BE2C (cell line): ENCODE measurements around the gene NSUN6.

ENCODE experiments used
- DNase-seq: peaks from one replicate; pipeline ENCODE4 v3.0.0-alpha.2; 2020
- H3K27me3 ChIP-seq: fragments of 250-450 bp; sonication (Bioruptor Pico); 2 replicates; pipeline ENCODE4 v1.5.1; 2020; ENCODE audit warnings: mild to moderate bottlenecking
- H3K36me3 ChIP-seq: fragments of 250-450 bp; sonication (Bioruptor Pico); 2 replicates; pipeline ENCODE4 v1.5.1; 2020; ENCODE audit warnings: mild to moderate bottlenecking
- H3K4me1 ChIP-seq: fragments of 250-450 bp; sonication (Bioruptor Pico); 2 replicates; pipeline ENCODE4 v1.5.1; 2020
- H3K4me3 ChIP-seq: 2 replicates; pipeline ENCODE4 v1.5.1; 2011; ENCODE audit warnings: low read depth, low read length
- H3K9me3 ChIP-seq: fragments of 250-450 bp; sonication (Bioruptor Pico); 2 replicates; pipeline ENCODE4 v1.5.1; 2020
- TF ChIP-seq, protein P1 (sequence below): IDR thresholded peaks from 2 replicates; pipeline ENCODE4 v1.5.1; 2012; ENCODE audit warnings: mild to moderate bottlenecking, low read depth, low read length

Gene NSUN6

GRCh38 chr10:18504161-18504560 lies 147.2 kb downstream of the NSUN6 start:
- Histone ChIP-seq H3K9me3 (no peaks in the 10 kb centered on the region), H3K36me3 (no peaks in the 10 kb centered on the region)
- TF ChIP-seq, protein P1, sequence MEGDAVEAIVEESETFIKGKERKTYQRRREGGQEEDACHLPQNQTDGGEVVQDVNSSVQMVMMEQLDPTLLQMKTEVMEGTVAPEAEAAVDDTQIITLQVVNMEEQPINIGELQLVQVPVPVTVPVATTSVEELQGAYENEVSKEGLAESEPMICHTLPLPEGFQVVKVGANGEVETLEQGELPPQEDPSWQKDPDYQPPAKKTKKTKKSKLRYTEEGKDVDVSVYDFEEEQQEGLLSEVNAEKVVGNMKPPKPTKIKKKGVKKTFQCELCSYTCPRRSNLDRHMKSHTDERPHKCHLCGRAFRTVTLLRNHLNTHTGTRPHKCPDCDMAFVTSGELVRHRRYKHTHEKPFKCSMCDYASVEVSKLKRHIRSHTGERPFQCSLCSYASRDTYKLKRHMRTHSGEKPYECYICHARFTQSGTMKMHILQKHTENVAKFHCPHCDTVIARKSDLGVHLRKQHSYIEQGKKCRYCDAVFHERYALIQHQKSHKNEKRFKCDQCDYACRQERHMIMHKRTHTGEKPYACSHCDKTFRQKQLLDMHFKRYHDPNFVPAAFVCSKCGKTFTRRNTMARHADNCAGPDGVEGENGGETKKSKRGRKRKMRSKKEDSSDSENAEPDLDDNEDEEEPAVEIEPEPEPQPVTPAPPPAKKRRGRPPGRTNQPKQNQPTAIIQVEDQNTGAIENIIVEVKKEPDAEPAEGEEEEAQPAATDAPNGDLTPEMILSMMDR: no peak

DNA sequence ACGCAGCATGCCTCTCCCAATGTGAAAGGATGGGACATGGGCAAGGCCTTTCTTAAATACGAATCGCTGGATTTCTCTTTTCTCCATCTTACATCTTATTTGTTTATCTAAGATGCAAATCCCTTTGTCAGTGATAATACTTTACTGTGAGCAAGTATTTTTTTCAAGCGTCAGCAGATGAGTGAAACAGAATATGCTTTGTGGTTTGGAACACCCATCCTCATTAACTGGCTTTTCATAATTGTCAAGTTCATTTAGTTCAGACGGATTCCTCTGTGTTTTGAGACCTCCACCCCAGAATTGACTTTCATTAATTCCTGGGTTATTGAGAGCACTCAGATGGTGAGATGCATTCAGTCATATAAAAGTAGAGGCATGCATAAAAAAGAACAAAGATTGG lies 149.8 kb downstream of the NSUN6 start:
- Histone ChIP-seq H3K4me1 (no peaks in the 10 kb centered on the region), H3K36me3 (no peaks in the 10 kb centered on the region), H3K4me3 (peak overlapping the region; percentile 28; the same call in 1 of the 2 replicates)

More at GRCh38 chr10:18504161-18504560, 147.2 kb downstream of the NSUN6 start:
- Histone ChIP-seq H3K27me3 (no peaks in the 10 kb centered on the region), H3K4me3 (no peak overlapping the region), H3K4me1 (no peaks in the 10 kb centered on the region)
- DNase-seq: no peak

GRCh38 chr10:18501198-18501597 lies 150.2 kb downstream of the NSUN6 start:
- no peaks in the 10 kb centered on the region for H3K27me3 ChIP-seq
- peak overlapping the region; percentile 28 for H3K4me3 ChIP-seq
- no peaks in the 10 kb centered on the region for H3K4me1 ChIP-seq
- H3K9me3 ChIP-seq: no peaks in the 10 kb centered on the region
- no peaks in the 10 kb centered on the region for H3K36me3 ChIP-seq
- DNase-seq: no peak
- TF ChIP-seq, protein P1: no peak

More for the DNA sequence above, 149.8 kb downstream of the NSUN6 start:
- Histone ChIP-seq H3K9me3 (no peaks in the 10 kb centered on the region), H3K27me3 (no peaks in the 10 kb centered on the region)
- DNase-seq: no peak
- TF ChIP-seq, protein P1: no peak

GRCh38 chr10:18500576-18500975 lies 150.8 kb downstream of the NSUN6 start:
- no peaks in the 10 kb centered on the region for H3K9me3 ChIP-seq
- TF ChIP-seq, protein P1: no peak
- H3K4me1 ChIP-seq: no peaks in the 10 kb centered on the region
- no peak overlapping the region for H3K4me3 ChIP-seq
- no peak for DNase-seq
- H3K36me3 ChIP-seq: no peaks in the 10 kb centered on the region
- H3K27me3 ChIP-seq: no peaks in the 10 kb centered on the region

GRCh38 chr10:18498998-18499397 lies 152.4 kb downstream of the NSUN6 start:
- H3K4me1 ChIP-seq: no peaks in the 10 kb centered on the region
- H3K27me3 ChIP-seq: no peaks in the 10 kb centered on the region
- H3K36me3 ChIP-seq: no peaks in the 10 kb centered on the region
- no peak for DNase-seq
- no peak overlapping the region for H3K4me3 ChIP-seq
- no peaks in the 10 kb centered on the region for H3K9me3 ChIP-seq
- TF ChIP-seq, protein P1: no peak

- H3K9me3 ChIP-seq: no peaks in the 10 kb centered on the region
- no peak for DNase-seq
Observed at GRCh38 chr10:18497806-18498369, 153.5 kb downstream of the NSUN6 start.

More at GRCh38 chr10:18497806-18498369, 153.5 kb downstream of the NSUN6 start:
- Histone ChIP-seq H3K4me1 (no peaks in the 10 kb centered on the region), H3K27me3 (no peaks in the 10 kb centered on the region), H3K36me3 (no peaks in the 10 kb centered on the region), H3K4me3 (no peak overlapping the region)
- TF ChIP-seq, protein P1: no peak
